OCI-LY7 (cell line): ENCODE data around the gene RIMBP2.

ENCODE experiments used
- EZH2phosphoT487 ChIP-seq: fragments of 200-600 bp; sonication (generic); IDR thresholded peaks from 2 replicates; pipeline ENCODE4 v1.6.1; 2018; ENCODE audit warnings: low read depth, borderline replicate concordance, mild to moderate bottlenecking, mixed run types, antibody characterized with exemption, low read length, moderate library complexity, mixed read lengths
- TF ChIP-seq, protein P1 (sequence below): fragments of 200-600 bp; sonication (generic); conservative IDR thresholded peaks from 2 replicates; pipeline ENCODE4 v1.5.1; 2014; ENCODE audit warnings: mild to moderate bottlenecking, antibody characterized with exemption, low read length, moderate library complexity, mixed read lengths

DNA sequence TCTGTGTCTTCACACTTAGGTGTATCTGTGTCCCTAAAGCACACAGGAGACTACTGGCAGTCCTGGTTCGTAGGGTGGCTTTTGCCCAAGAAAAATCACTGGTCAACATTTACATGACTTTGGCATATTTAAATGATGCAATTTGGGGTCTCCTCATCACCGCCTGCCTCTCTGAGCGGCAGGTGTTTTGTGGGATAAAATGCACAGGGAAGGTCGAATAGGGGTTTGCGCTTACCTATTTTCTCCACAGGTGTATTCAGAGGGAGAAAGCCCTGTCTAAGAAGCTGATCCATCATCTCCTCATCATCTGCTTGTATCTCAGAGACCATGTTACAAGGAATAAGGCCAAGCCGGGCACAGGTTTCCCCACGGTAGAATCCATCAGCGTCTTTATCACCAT lies 303.7 kb downstream of the RIMBP2 start:
- TF ChIP-seq, protein P1, sequence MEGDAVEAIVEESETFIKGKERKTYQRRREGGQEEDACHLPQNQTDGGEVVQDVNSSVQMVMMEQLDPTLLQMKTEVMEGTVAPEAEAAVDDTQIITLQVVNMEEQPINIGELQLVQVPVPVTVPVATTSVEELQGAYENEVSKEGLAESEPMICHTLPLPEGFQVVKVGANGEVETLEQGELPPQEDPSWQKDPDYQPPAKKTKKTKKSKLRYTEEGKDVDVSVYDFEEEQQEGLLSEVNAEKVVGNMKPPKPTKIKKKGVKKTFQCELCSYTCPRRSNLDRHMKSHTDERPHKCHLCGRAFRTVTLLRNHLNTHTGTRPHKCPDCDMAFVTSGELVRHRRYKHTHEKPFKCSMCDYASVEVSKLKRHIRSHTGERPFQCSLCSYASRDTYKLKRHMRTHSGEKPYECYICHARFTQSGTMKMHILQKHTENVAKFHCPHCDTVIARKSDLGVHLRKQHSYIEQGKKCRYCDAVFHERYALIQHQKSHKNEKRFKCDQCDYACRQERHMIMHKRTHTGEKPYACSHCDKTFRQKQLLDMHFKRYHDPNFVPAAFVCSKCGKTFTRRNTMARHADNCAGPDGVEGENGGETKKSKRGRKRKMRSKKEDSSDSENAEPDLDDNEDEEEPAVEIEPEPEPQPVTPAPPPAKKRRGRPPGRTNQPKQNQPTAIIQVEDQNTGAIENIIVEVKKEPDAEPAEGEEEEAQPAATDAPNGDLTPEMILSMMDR: no peak
- no peak for TF ChIP-seq EZH2phosphoT487
